ENCODE data around the gene PRRT1. TPM values are rescaled to one million over a fixed set of nuclear protein-coding genes. Genes with fewer than 3 reads are reported as not detected.

The PRRT1 gene
- polyA plus RNA-seq, 2 of the 4 experiments (the other 2 are of a cell fraction) = 0.19 to 0.63 TPM

DNA sequence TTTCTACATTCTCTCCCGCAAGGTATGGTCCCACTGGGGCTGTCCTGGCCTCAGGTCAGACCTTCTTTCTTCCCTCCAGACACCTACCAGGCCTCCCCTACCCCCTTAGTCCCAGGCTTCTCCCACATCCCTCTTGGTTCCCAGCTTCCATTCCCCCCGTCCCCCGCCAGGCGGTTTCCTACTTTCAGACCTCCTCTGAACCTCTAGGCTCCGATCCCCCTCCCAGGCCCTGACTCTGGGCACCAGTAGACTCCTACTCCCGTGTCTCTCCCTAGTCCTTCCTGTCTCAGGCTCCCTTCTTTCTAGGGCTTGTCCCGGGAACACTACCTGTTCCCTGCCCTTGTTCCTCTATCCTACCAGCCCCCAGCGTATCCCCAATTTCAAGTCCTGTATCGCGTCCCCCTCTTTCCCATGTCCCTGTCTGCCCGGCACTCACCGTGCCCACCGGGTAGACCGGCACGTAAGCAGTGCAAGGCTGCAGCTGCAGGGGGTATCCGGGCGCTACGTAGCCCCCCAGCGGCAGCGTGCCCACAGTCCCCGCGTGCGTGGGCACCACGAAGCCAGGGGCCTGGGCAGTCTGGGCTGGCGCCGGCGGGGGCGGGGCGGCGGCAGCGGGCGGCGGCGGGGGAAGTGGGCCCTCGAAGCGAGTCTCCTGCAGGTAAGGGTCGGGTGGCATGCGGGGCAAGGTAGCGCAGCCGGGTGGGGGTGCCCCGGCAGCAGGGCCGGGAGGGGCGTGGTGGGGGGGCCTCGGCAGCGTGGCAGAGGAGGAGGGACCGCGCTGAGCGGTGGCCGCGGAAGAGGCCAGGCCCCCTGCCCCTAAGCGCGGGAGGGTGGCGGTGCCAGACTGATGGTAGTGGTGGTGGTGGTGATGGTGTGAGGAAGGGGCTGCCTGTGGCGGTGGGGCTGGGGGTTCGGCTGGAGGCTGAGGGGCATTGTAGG is 1.5 kb downstream of the PRRT1 start:
- H3K4me3 ChIP-seq = no peak overlapping the region
- 92% methylated on average over 25 of the region's 55 CpGs for WGBS (ENCODE audit: missing lambda C conversion rate)
- DNase-seq (ENCODE audit: low read depth in 1 of 2, low spot score in 1 of 2) = no peak
- no peak for FAIRE-seq
- H3K9me3 ChIP-seq = no peaks in the 10 kb centered on the region
- ATAC-seq = no peak
- ChIA-PET CTCF (no interaction called here), POLR2A (no interaction called here)
- TF ChIP-seq CHD4 (IDR thresholded peaks at IDR 0.05; ENCODE audit: borderline replicate concordance) (no peak), EHMT2 (IDR thresholded peaks at IDR 0.05; ENCODE audit: low read depth) (no peak), CBX8 (IDR thresholded peaks at IDR 0.05) (no peak), JUNB (IDR thresholded peaks at IDR 0.05) (no peak), ZNF302 (CRISPR knock-in tag; IDR thresholded peaks at IDR 0.05) (no peak), POLR2AphosphoS2 (conservative IDR thresholded peaks at IDR 0.05; ENCODE audit: low read length) (no peak), MYC (IDR thresholded peaks at IDR 0.05; ENCODE audit: borderline replicate concordance, low read length) (no peak), NFE2L2 (conservative IDR thresholded peaks at IDR 0.05; ENCODE audit: low read length) (no peak), RARB (CRISPR knock-in tag; IDR thresholded peaks at IDR 0.05) (no peak), EHF (CRISPR knock-in tag; IDR thresholded peaks at IDR 0.05) (no peak), MAFK (IDR thresholded peaks at IDR 0.05; ENCODE audit: partially characterized antibody) (no peak), ZFP36 (IDR thresholded peaks at IDR 0.05; ENCODE audit: borderline replicate concordance, partially characterized antibody) (no peak), HOXB13 (CRISPR knock-in tag; IDR thresholded peaks at IDR 0.05; ENCODE audit: low read depth) (no peak), EP300 (IDR thresholded peaks at IDR 0.05) (no peak), KDM1A (IDR thresholded peaks at IDR 0.05; ENCODE audit: low read depth) (no peak), HEYL (CRISPR knock-in tag; IDR thresholded peaks at IDR 0.05) (no peak)
- TF ChIP-seq, protein P1, sequence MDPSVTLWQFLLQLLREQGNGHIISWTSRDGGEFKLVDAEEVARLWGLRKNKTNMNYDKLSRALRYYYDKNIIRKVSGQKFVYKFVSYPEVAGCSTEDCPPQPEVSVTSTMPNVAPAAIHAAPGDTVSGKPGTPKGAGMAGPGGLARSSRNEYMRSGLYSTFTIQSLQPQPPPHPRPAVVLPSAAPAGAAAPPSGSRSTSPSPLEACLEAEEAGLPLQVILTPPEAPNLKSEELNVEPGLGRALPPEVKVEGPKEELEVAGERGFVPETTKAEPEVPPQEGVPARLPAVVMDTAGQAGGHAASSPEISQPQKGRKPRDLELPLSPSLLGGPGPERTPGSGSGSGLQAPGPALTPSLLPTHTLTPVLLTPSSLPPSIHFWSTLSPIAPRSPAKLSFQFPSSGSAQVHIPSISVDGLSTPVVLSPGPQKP (IDR thresholded peaks at IDR 0.05; ENCODE audit: low read depth, low read length) = no peak
- TF ChIP-seq, protein P2, sequence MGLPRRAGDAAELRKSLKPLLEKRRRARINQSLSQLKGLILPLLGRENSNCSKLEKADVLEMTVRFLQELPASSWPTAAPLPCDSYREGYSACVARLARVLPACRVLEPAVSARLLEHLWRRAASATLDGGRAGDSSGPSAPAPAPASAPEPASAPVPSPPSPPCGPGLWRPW (IDR thresholded peaks at IDR 0.05) = no peak
- TF ChIP-seq, protein P3, sequence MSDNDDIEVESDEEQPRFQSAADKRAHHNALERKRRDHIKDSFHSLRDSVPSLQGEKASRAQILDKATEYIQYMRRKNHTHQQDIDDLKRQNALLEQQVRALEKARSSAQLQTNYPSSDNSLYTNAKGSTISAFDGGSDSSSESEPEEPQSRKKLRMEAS (IDR thresholded peaks at IDR 0.05) = no peak
- TF ChIP-seq, protein P4, sequence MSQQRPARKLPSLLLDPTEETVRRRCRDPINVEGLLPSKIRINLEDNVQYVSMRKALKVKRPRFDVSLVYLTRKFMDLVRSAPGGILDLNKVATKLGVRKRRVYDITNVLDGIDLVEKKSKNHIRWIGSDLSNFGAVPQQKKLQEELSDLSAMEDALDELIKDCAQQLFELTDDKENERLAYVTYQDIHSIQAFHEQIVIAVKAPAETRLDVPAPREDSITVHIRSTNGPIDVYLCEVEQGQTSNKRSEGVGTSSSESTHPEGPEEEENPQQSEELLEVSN (IDR thresholded peaks at IDR 0.05; ENCODE audit: borderline replicate concordance, low read depth) = no peak
- H3K27ac ChIP-seq = no peak overlapping the region
- H3K4me2 ChIP-seq = no peak overlapping the region
- H3K4me1 ChIP-seq = peaks cover 22% of the 10 kb centered on the region; the same call in 2 of the 3 replicates

DNA sequence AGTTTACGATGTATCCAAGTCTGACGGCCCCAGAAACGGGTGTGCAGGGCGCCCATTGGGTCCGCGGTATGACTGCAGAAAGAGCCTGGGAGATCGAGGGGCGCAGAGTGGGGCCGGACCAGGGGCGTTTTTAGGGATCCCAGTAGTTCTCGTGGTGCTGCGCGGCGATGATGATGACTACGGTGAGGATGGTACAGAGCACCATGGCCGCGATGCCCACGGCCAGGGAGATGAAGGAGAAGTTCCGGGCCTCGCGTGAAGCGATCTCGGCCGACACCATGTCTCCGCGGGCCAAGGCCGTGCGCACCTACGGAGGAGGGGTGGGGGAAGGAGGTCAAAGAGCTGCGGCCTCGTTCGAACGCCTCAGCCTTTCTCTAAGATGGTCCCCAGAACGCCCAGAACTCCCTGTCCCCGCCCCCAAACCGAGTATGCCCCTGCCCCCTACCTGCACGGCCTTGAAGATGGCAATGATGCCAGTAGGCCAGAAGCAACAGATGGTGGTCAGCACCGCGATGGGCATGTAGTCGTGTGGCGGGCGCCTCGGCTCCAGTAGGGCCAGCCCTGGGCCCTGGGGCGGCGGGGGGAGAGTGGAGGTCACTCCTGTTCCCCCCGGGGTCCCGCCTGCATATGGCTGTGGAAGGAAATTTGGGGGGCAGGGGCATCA is 2.5 kb downstream of the PRRT1 start:
- DNase-seq (ENCODE audit: low read depth in 1 of 2, low spot score in 1 of 2) (no peak), ATAC-seq (no peak), FAIRE-seq (no peak)
- Histone ChIP-seq H3K4me3 (no peak overlapping the region), H3K4me1 (peaks cover 17% of the 10 kb centered on the region; the same call in 2 of the 3 replicates), H3K27ac (no peak overlapping the region), H3K4me2 (no peak overlapping the region), H3K9me3 (no peaks in the 10 kb centered on the region)
- POLR2A ChIA-PET = no interaction called here
- 88% methylated on average over 28 of the region's 47 CpGs for WGBS (ENCODE audit: missing lambda C conversion rate)
- CTCF ChIA-PET = no interaction called here
- TF ChIP-seq FOSB (CRISPR knock-in tag; IDR thresholded peaks at IDR 0.05) (no peak), CHD4 (IDR thresholded peaks at IDR 0.05; ENCODE audit: borderline replicate concordance) (no peak), RCOR1 (IDR thresholded peaks at IDR 0.05; ENCODE audit: low read depth, low read length) (no peak), POLR2AphosphoS2 (conservative IDR thresholded peaks at IDR 0.05; ENCODE audit: low read length) (no peak), RAD21 (conservative IDR thresholded peaks at IDR 0.05 in 1 of 2, IDR thresholded peaks at IDR 0.05 in 1 of 2) (no peak), TFCP2L1 (CRISPR knock-in tag; IDR thresholded peaks at IDR 0.05) (no peak), ZNF302 (CRISPR knock-in tag; IDR thresholded peaks at IDR 0.05) (no peak), HDAC2 (IDR thresholded peaks at IDR 0.05) (no peak)
- TF ChIP-seq, protein P2 (IDR thresholded peaks at IDR 0.05) = no peak
- TF ChIP-seq, protein P5, sequence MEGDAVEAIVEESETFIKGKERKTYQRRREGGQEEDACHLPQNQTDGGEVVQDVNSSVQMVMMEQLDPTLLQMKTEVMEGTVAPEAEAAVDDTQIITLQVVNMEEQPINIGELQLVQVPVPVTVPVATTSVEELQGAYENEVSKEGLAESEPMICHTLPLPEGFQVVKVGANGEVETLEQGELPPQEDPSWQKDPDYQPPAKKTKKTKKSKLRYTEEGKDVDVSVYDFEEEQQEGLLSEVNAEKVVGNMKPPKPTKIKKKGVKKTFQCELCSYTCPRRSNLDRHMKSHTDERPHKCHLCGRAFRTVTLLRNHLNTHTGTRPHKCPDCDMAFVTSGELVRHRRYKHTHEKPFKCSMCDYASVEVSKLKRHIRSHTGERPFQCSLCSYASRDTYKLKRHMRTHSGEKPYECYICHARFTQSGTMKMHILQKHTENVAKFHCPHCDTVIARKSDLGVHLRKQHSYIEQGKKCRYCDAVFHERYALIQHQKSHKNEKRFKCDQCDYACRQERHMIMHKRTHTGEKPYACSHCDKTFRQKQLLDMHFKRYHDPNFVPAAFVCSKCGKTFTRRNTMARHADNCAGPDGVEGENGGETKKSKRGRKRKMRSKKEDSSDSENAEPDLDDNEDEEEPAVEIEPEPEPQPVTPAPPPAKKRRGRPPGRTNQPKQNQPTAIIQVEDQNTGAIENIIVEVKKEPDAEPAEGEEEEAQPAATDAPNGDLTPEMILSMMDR (IDR thresholded peaks at IDR 0.05) = no peak
- TF ChIP-seq, protein P3 (IDR thresholded peaks at IDR 0.05) = no peak
